Stimulated activated CD4-positive, alpha-beta T cell treated with anti-CD3 and anti-CD28 coated beads, Interleukin-12 subunit alpha, Interleukin-12 subunit beta, amount 100 ng/mL, for 48 hours (primary cell): ENCODE data around the gene ATRAID.

Experiments used
- DNase-seq, 3 donors: peaks; one replicate each; pipeline ENCODE4 v3.0.0-alpha.2; 2020; ENCODE audit warnings: low read depth in 2 of 3, low spot score in 1 of 3

The ATRAID gene

GRCh38 chr2:27249891-27250651, 38.2 kb downstream of the ATRAID start:
- peak; percentile 46 to 55 (median 46) for DNase-seq

- DNase-seq, result no peak
Measured at GRCh38 chr2:27250652-27251379, 39.0 kb downstream of the ATRAID start.

- no peak for DNase-seq
Measured at GRCh38 chr2:27251766-27252165, 39.9 kb downstream of the ATRAID start.

- no peak for DNase-seq
Measured at GRCh38 chr2:27255187-27255586, 43.3 kb downstream of the ATRAID start.

- no peak for DNase-seq
Measured at GRCh38 chr2:27255660-27256059, 43.8 kb downstream of the ATRAID start.

- no peak for DNase-seq
Measured at GRCh38 chr2:27256855-27257454, 45.1 kb downstream of the ATRAID start.

GRCh38 chr2:27258051-27258450, 46.2 kb downstream of the ATRAID start:
- no peak for DNase-seq

- no peak for DNase-seq
Measured at GRCh38 chr2:27261241-27261925, 49.5 kb downstream of the ATRAID start.

- DNase-seq, result no peak
Measured at GRCh38 chr2:27261926-27262298, 50.1 kb downstream of the ATRAID start.

GRCh38 chr2:27262379-27263286, 50.8 kb downstream of the ATRAID start, which contains the start of gene SLC30A3:
TSS of gene SLC30A3 (minus strand) at chr2:27263047. CDS start at chr2:27262906, 141 bp downstream.
- peak; percentile 51 to 73 (median 54) for DNase-seq

GRCh38 chr2:27263287-27264252, 51.7 kb downstream of the ATRAID start:
- DNase-seq, result no peak

GRCh38 chr2:27264253-27264752, 52.5 kb downstream of the ATRAID start:
- DNase-seq, result no peak

GRCh38 chr2:27264753-27265535, 53.1 kb downstream of the ATRAID start:
- peak; percentile 32 to 59 (median 40) for DNase-seq

- DNase-seq, result no peak
Measured at GRCh38 chr2:27265536-27265870, 53.7 kb downstream of the ATRAID start.
